Measurements from ENCODE around the gene ABCA3.
"Not testable (repeated sequence)": the region's sequence is repeated elsewhere in the genome, so short reads cannot be mapped to it uniquely, and the experiment has no call there.

Gene ABCA3

GRCh38 chr16:2340564-2341455 lies at the start of gene ABCA3:
Gene ABCA3, minus strand, starts transcription at chr16:2340728. Its CDS starts 14,262 bp downstream, at chr16:2326466.
- DNase-seq (ENCODE audit: low read depth in 2 of 2, low spot score in 1 of 2) = peak; percentile 78 to 88

GRCh38 chr16:2388875-2389433 lies 48.4 kb upstream of the ABCA3 start:
- no peak for DNase-seq (ENCODE audit: low read depth in 2 of 2, low spot score in 1 of 2)

GRCh38 chr16:2388139-2388874 lies 47.8 kb upstream of the ABCA3 start:
- no peak for DNase-seq (ENCODE audit: low read depth in 2 of 2, low spot score in 1 of 2)

- no peak for DNase-seq (ENCODE audit: low read depth in 2 of 2, low spot score in 1 of 2)
These were observed 46.5 kb upstream of the ABCA3 start for GRCh38 chr16:2386990-2387389.

- not testable (repeated sequence) for DNase-seq (ENCODE audit: low read depth in 2 of 2, low spot score in 1 of 2)
These were observed 45.5 kb upstream of the ABCA3 start for GRCh38 chr16:2385982-2386381.

GRCh38 chr16:2385190-2385836 lies 44.8 kb upstream of the ABCA3 start:
- DNase-seq (ENCODE audit: low read depth in 2 of 2, low spot score in 1 of 2) = no peak

GRCh38 chr16:2384426-2384825 lies 43.9 kb upstream of the ABCA3 start:
- no peak for DNase-seq (ENCODE audit: low read depth in 2 of 2, low spot score in 1 of 2)

- no peak for DNase-seq (ENCODE audit: low read depth in 2 of 2, low spot score in 1 of 2)
These were observed 43.0 kb upstream of the ABCA3 start for GRCh38 chr16:2383501-2383900.

GRCh38 chr16:2374644-2375043 lies 34.1 kb upstream of the ABCA3 start:
- no peak for DNase-seq (ENCODE audit: low read depth in 2 of 2, low spot score in 1 of 2)

- DNase-seq (ENCODE audit: low read depth in 2 of 2, low spot score in 1 of 2) = no peak
These were observed 32.6 kb upstream of the ABCA3 start for GRCh38 chr16:2373176-2373575.

- DNase-seq (ENCODE audit: low read depth in 2 of 2, low spot score in 1 of 2) = no peak
These were observed 32.2 kb upstream of the ABCA3 start for GRCh38 chr16:2372684-2373083.

GRCh38 chr16:2371421-2371820 lies 30.9 kb upstream of the ABCA3 start:
- no peak for DNase-seq (ENCODE audit: low read depth in 2 of 2, low spot score in 1 of 2)

GRCh38 chr16:2370721-2371120 lies 30.2 kb upstream of the ABCA3 start:
- DNase-seq (ENCODE audit: low read depth in 2 of 2, low spot score in 1 of 2) = no peak

GRCh38 chr16:2366660-2367309 lies 26.3 kb upstream of the ABCA3 start:
- no peak for DNase-seq (ENCODE audit: low read depth in 2 of 2, low spot score in 1 of 2)

- no peak for DNase-seq (ENCODE audit: low read depth in 2 of 2, low spot score in 1 of 2)
These were observed 25.1 kb upstream of the ABCA3 start for GRCh38 chr16:2365397-2366294.

GRCh38 chr16:2364638-2365210 lies 24.2 kb upstream of the ABCA3 start:
- no peak for DNase-seq (ENCODE audit: low read depth in 2 of 2, low spot score in 1 of 2)

- DNase-seq (ENCODE audit: low read depth in 2 of 2, low spot score in 1 of 2) = no peak
These were observed 21.7 kb upstream of the ABCA3 start for GRCh38 chr16:2362218-2362617.

GRCh38 chr16:2361129-2361528 lies 20.6 kb upstream of the ABCA3 start:
- DNase-seq (ENCODE audit: low read depth in 2 of 2, low spot score in 1 of 2) = no peak

GRCh38 chr16:2359919-2360318 lies 19.4 kb upstream of the ABCA3 start:
- no peak for DNase-seq (ENCODE audit: low read depth in 2 of 2, low spot score in 1 of 2)

- no peak for DNase-seq (ENCODE audit: low read depth in 2 of 2, low spot score in 1 of 2)
These were observed 18.3 kb upstream of the ABCA3 start for GRCh38 chr16:2358811-2359210.
